ENCODE results near the gene CPM. TPM values are rescaled to one million over a fixed set of nuclear protein-coding genes. Genes with fewer than 3 reads are reported as not detected.

CPM gene
- total RNA-seq, 2 experiments from 2014 or later = 3.8 to 13.0 TPM

- Histone ChIP-seq H3K4me2 (ENCODE audit: low read length) (peak overlapping the region; percentile 22), H3K27ac (ENCODE audit: low read depth, low read length, poor library complexity, severe bottlenecking) (peak overlapping the region; percentile 27), H3K9me3 (ENCODE audit: low read length) (no peaks in the 10 kb centered on the region; the same call in 1 of the 2 replicates), H3K4me3 (ENCODE audit: low read depth, low read length, poor library complexity, severe bottlenecking) (peak overlapping the region; percentile 27), H3K79me2 (ENCODE audit: insufficient read depth, low read depth, low read length) (peaks cover 98% of the 10 kb centered on the region), H3K36me3 (ENCODE audit: insufficient read depth, low read length) (peaks cover 95% of the 10 kb centered on the region), H2AFZ (ENCODE audit: low read length) (no peak overlapping the region), H4K20me1 (ENCODE audit: insufficient read depth, low read length) (peaks cover 34% of the 10 kb centered on the region), H3K9me2 (ENCODE audit: insufficient read depth, low read length) (no peaks in the 10 kb centered on the region), H3K4me1 (ENCODE audit: insufficient read depth, low read length, poor library complexity, severe bottlenecking) (peaks cover 56% of the 10 kb centered on the region)
- BruUV-seq (replicated peaks) = no TSS peak
- POLR2A ChIA-PET = interaction anchor here (0.5 to 1.2 kb wide), 4 partner anchors 13 to 176 kb away, joined by 3 to 4 read pairs (median 4); no protein-coding TSS in a partner anchor
- intact Hi-C loops (cut with micrococcal nuclease; ENCODE audit: unreplicated experiment) = no loop called here
- TF ChIP-seq CTCF (conservative IDR thresholded peaks at IDR 0.05; ENCODE audit: low read length) (no peak), EZH2phosphoT487 (IDR thresholded peaks at IDR 0.05; ENCODE audit: borderline replicate concordance, low read depth, low read length) (no peak)
- CTCF ChIA-PET (ENCODE audit: unreplicated experiment) = no interaction called here
- no peak for DNase-seq (ENCODE audit: low spot score)
These were observed 118.3 kb downstream of the CPM start for GRCh38 chr12:68814490-68815231.

- Histone ChIP-seq H3K36me3 (ENCODE audit: insufficient read depth, low read length) (peaks cover 96% of the 10 kb centered on the region), H3K27ac (ENCODE audit: low read depth, low read length, poor library complexity, severe bottlenecking) (peak overlapping the region; percentile 42), H2AFZ (ENCODE audit: low read length) (no peak overlapping the region), H4K20me1 (ENCODE audit: insufficient read depth, low read length) (peaks cover 36% of the 10 kb centered on the region), H3K4me2 (ENCODE audit: low read length) (peak overlapping the region; percentile 59), H3K4me1 (ENCODE audit: insufficient read depth, low read length, poor library complexity, severe bottlenecking) (peaks cover 57% of the 10 kb centered on the region), H3K9me3 (ENCODE audit: low read length) (no peaks in the 10 kb centered on the region; the same call in 1 of the 2 replicates), H3K79me2 (ENCODE audit: insufficient read depth, low read depth, low read length) (peaks cover 98% of the 10 kb centered on the region), H3K4me3 (ENCODE audit: low read depth, low read length, poor library complexity, severe bottlenecking) (peak overlapping the region; percentile 99), H3K9me2 (ENCODE audit: insufficient read depth, low read length) (no peaks in the 10 kb centered on the region)
- DNase-seq (ENCODE audit: low spot score) = no peak
- POLR2A ChIA-PET = interaction anchor here (0.8 to 1.6 kb wide), 6 partner anchors 9 to 67 kb away, joined by 3 to 9 read pairs (median 4); partner anchors contain the start of gene SLC35E3
- CTCF ChIA-PET (ENCODE audit: unreplicated experiment) = interaction anchor here (0.5 to 0.9 kb wide), 2 partner anchors 17 to 455 kb away, joined by 3 to 4 read pairs; no protein-coding TSS in a partner anchor
- no peak for TF ChIP-seq CTCF (conservative IDR thresholded peaks at IDR 0.05; ENCODE audit: low read length)
- no peak for TF ChIP-seq EZH2phosphoT487 (IDR thresholded peaks at IDR 0.05; ENCODE audit: borderline replicate concordance, low read depth, low read length)
- no TSS peak for BruUV-seq (replicated peaks)
- intact Hi-C loops (cut with micrococcal nuclease; ENCODE audit: unreplicated experiment) = no loop called here
These were observed 119.8 kb downstream of the CPM start for GRCh38 chr12:68813242-68813593.
